H1 (cell line): ENCODE results near the gene SLC27A6. TPM values are rescaled to one million over a fixed set of nuclear protein-coding genes. Genes with fewer than 3 reads are reported as not detected.
A peak's percentile ranks its signal among the peaks of the same experiment; 100 is the strongest.

Experiments used
- CTCF ChIA-PET: fragments of 300-600 bp; sonication (Branson Sonifier 250); formaldehyde crosslinking; loops from one replicate; lab custom pipeline; 2021; ENCODE audit not compliant: partially characterized antibody; lab: Charles Lee
- POLR2A ChIA-PET: fragments of 300-600 bp; sonication (Branson Sonifier 250); formaldehyde crosslinking; loops from one replicate; lab custom pipeline; 2021; ENCODE audit warnings: inconsistent platforms; ENCODE audit not compliant: partially characterized antibody; lab: Charles Lee
- DNase-seq, 2 experiments: peaks; one replicate each; pipeline versions ENCODE4 v3.0.0 to v3.0.0-alpha.2; 2010 to 2022; ENCODE audit warnings: low spot score in 2 of 2, low read depth in 1 of 2, mixed read lengths in 1 of 2
- FAIRE-seq: peaks from 2 replicates; lab custom pipeline; 2011; peaks lifted over from hg19 to GRCh38; lab: Jason Lieb, UNC
- H2AFZ ChIP-seq: 2 replicates; pipeline ENCODE4 v1.8.1; 2012; ENCODE audit warnings: low read length, inconsistent platforms
- H2AK5ac ChIP-seq: 2 replicates; pipeline ENCODE4 v1.6.1; 2013; ENCODE audit warnings: low read depth, low read length
- H2BK120ac ChIP-seq: replicated peaks from 2 replicates; pipeline ENCODE3; 2013; ENCODE audit warnings: low read depth, low read length, inconsistent platforms
- H2BK12ac ChIP-seq: 2 replicates; pipeline ENCODE4 v1.6.1; 2013; ENCODE audit warnings: low read depth, low read length
- H2BK15ac ChIP-seq: 2 replicates; pipeline ENCODE4 v1.6.1; 2013; ENCODE audit warnings: low read length
- H2BK20ac ChIP-seq: 2 replicates; pipeline ENCODE4 v1.6.1; 2013; ENCODE audit warnings: low read length
- H2BK5ac ChIP-seq: 2 replicates; pipeline ENCODE4 v1.6.1; 2013; ENCODE audit warnings: low read depth, low read length
- H3K14ac ChIP-seq: 2 replicates; pipeline ENCODE4 v1.6.1; 2013; ENCODE audit warnings: inconsistent platforms; ENCODE audit not compliant: insufficient read length
- H3K18ac ChIP-seq: 2 replicates; pipeline ENCODE4 v1.6.1; 2013; ENCODE audit warnings: low read length; ENCODE audit errors: extremely low read depth
- H3K23ac ChIP-seq: 2 replicates; pipeline ENCODE4 v1.6.1; 2013; ENCODE audit warnings: inconsistent platforms; ENCODE audit not compliant: insufficient read length
- H3K23me2 ChIP-seq: 2 replicates; pipeline ENCODE4 v1.6.1; 2013; ENCODE audit warnings: low read depth, low read length
- H3K27ac ChIP-seq: 2 replicates; pipeline ENCODE4 v1.6.1; 2011; ENCODE audit warnings: low read depth, low read length, inconsistent platforms
- H3K27me3 ChIP-seq, 4 experiments: replicated peaks in 1 of 4; 1 replicate in 1 of 4; 2 replicates in 3 of 4; pipeline versions ENCODE4 v1.6.1 to v1.8.1; 2011 to 2013; ENCODE audit warnings: low read length in 3 of 4, mild to moderate bottlenecking in 3 of 4, inconsistent platforms in 2 of 4, mixed read lengths in 2 of 4, moderate library complexity in 1 of 4; ENCODE audit not compliant: control insufficient read depth in 3 of 4, insufficient read depth in 3 of 4; ENCODE audit errors: extremely low read depth in 1 of 4
- H3K36me3 ChIP-seq, 4 experiments: 2 replicates each; pipeline versions ENCODE4 v1.6.1 to v1.8.1; 2011 to 2013; ENCODE audit warnings: mild to moderate bottlenecking in 4 of 4, low read length in 3 of 4, moderate library complexity in 2 of 4, control low read depth in 1 of 4, inconsistent platforms in 1 of 4; ENCODE audit not compliant: insufficient read depth in 4 of 4, control insufficient read depth in 2 of 4
- H3K4ac ChIP-seq: replicated peaks from 2 replicates; pipeline ENCODE3; 2013; ENCODE audit warnings: low read length, low read depth, mixed read lengths, inconsistent platforms; ENCODE audit not compliant: insufficient read length
- H3K4me1 ChIP-seq, 4 experiments: replicated peaks in 1 of 4; 1 replicate in 1 of 4; 2 replicates in 3 of 4; pipeline versions ENCODE4 v1.6.1 to v1.8.1; 2011 to 2013; ENCODE audit warnings: low read length in 3 of 4, inconsistent platforms in 2 of 4, mixed read lengths in 1 of 4; ENCODE audit not compliant: insufficient read depth in 4 of 4, control insufficient read depth in 3 of 4
- H3K4me2 ChIP-seq, 2 experiments: 2 replicates each; pipeline versions ENCODE4 v1.6.1 to v1.8.1; 2011 to 2013; ENCODE audit warnings: low read depth in 2 of 2, low read length in 2 of 2, control low read depth in 1 of 2, inconsistent platforms in 1 of 2, mild to moderate bottlenecking in 1 of 2; ENCODE audit not compliant: insufficient read depth in 1 of 2
- H3K4me3 ChIP-seq, 4 experiments: fragments of 200-600, 300-600 bp in 1 of 4; sonication (generic), shearing (Covaris generic), sonication (Bioruptor Twin) in 1 of 4; 2 replicates each; pipeline versions ENCODE4 v1.5.1 to v1.8.1; 2011 to 2016; ENCODE audit warnings: low read length in 4 of 4, low read depth in 3 of 4, control low read depth in 2 of 4, inconsistent platforms in 2 of 4, mild to moderate bottlenecking in 2 of 4, mixed read lengths in 1 of 4, moderate library complexity in 1 of 4; ENCODE audit not compliant: insufficient read depth in 2 of 4; ENCODE audit errors: extremely low read depth in 1 of 4
- H3K56ac ChIP-seq: replicated peaks from 2 replicates; pipeline ENCODE3; 2013; ENCODE audit warnings: low read depth, mild to moderate bottlenecking, mixed read lengths, low read length, inconsistent platforms; ENCODE audit not compliant: insufficient read length
- H3K79me1 ChIP-seq: 2 replicates; pipeline ENCODE4 v1.6.1; 2013; ENCODE audit warnings: low read depth, low read length, control low read depth
- H3K79me2 ChIP-seq, 2 experiments: 2 replicates each; pipeline versions ENCODE4 v1.6.1 to v1.8.1; 2012 to 2013; ENCODE audit warnings: low read length in 2 of 2, mild to moderate bottlenecking in 2 of 2, inconsistent platforms in 1 of 2; ENCODE audit not compliant: insufficient read depth in 2 of 2, control insufficient read depth in 1 of 2
- H3K9ac ChIP-seq, 4 experiments: replicated peaks in 1 of 4; 1 replicate in 1 of 4; 2 replicates in 3 of 4; pipeline versions ENCODE4 v1.6.1 to v1.8.1; 2011 to 2013; ENCODE audit warnings: low read depth in 3 of 4, low read length in 3 of 4, control low read depth in 2 of 4, mild to moderate bottlenecking in 2 of 4, moderate library complexity in 2 of 4, inconsistent platforms in 1 of 4; ENCODE audit errors: extremely low read depth in 1 of 4
- H3K9me3 ChIP-seq, 2 experiments: 2 replicates each; pipeline versions ENCODE4 v1.6.1 to v1.8.1; 2012 to 2013; ENCODE audit warnings: mild to moderate bottlenecking in 2 of 2, moderate library complexity in 2 of 2, control low read depth in 1 of 2, inconsistent platforms in 1 of 2, low read depth in 1 of 2, low read length in 1 of 2, mixed read lengths in 1 of 2; ENCODE audit not compliant: insufficient read depth in 2 of 2
- H4K20me1 ChIP-seq, 2 experiments: replicated peaks in 1 of 2; 2 replicates each; pipeline versions ENCODE3 to v1.8.1; 2011 to 2013; ENCODE audit warnings: inconsistent platforms in 2 of 2, low read length in 2 of 2, mild to moderate bottlenecking in 1 of 2; ENCODE audit not compliant: insufficient read depth in 2 of 2, control insufficient read depth in 1 of 2
- H4K5ac ChIP-seq: 2 replicates; pipeline ENCODE4 v1.6.1; 2013; ENCODE audit warnings: low read length, low read depth, mixed read lengths, inconsistent platforms; ENCODE audit not compliant: insufficient read length
- H4K8ac ChIP-seq: 2 replicates; pipeline ENCODE4 v1.8.0; 2013; ENCODE audit warnings: mild to moderate bottlenecking, moderate library complexity, low read length, inconsistent platforms; ENCODE audit not compliant: insufficient read depth; ENCODE audit errors: extremely low read depth
- H4K91ac ChIP-seq: replicated peaks from 2 replicates; pipeline ENCODE3; 2013; ENCODE audit warnings: low read length, mixed read lengths, inconsistent platforms; ENCODE audit not compliant: insufficient read length
- BACH1 ChIP-seq: IDR thresholded peaks from 2 replicates; pipeline ENCODE4 v1.6.1; 2012; ENCODE audit warnings: low read length, improper control_type of control experiment
- EP300 ChIP-seq, 2 experiments: IDR thresholded peaks; 1 replicate in 1 of 2; 2 replicates in 1 of 2; pipeline ENCODE4 v1.6.1; 2011 to 2012; ENCODE audit warnings: low read depth in 2 of 2, low read length in 2 of 2, mild to moderate bottlenecking in 2 of 2, borderline replicate concordance in 1 of 2, inconsistent platforms in 1 of 2, moderate library complexity in 1 of 2
- HDAC6 ChIP-seq: IDR thresholded peaks from one replicate; pipeline ENCODE4 v1.7.1; 2012; ENCODE audit warnings: low read depth, mild to moderate bottlenecking, inconsistent platforms, low read length, moderate library complexity
- MAFK ChIP-seq: IDR thresholded peaks from 2 replicates; pipeline ENCODE4 v1.6.1; 2012; ENCODE audit warnings: low read depth, mild to moderate bottlenecking, improper control_type of control experiment, low read length
- POU5F1 ChIP-seq: IDR thresholded peaks from 2 replicates; pipeline ENCODE4 v1.6.1; 2011; ENCODE audit warnings: low read depth, mild to moderate bottlenecking, low read length, moderate library complexity
- RAD21 ChIP-seq, 2 experiments: IDR thresholded peaks in 1 of 2; conservative IDR thresholded peaks in 1 of 2; 2 replicates each; pipeline ENCODE4 v1.6.1; 2011; ENCODE audit warnings: low read depth in 2 of 2, low read length in 2 of 2, improper control_type of control experiment in 1 of 2, inconsistent platforms in 1 of 2, mild to moderate bottlenecking in 1 of 2, moderate library complexity in 1 of 2
- RBBP5 ChIP-seq: IDR thresholded peaks from 2 replicates; pipeline ENCODE4 v1.7.1; 2012; ENCODE audit warnings: low read depth, mild to moderate bottlenecking, inconsistent platforms, low read length, moderate library complexity, borderline replicate concordance
- TAF1 ChIP-seq: IDR thresholded peaks from 2 replicates; pipeline ENCODE4 v1.6.1; 2011; ENCODE audit warnings: mild to moderate bottlenecking, low read depth, low read length
- WGBS, 2 experiments: shearing (Covaris generic) in 1 of 2; methylation state at CpG; one replicate each; pipeline versions ENCODE4 v1.1.6 to v1.1.7; 2013 to 2015; ENCODE audit warnings: low lambda C conversion rate in 2 of 2, mixed read lengths in 2 of 2, inconsistent platforms in 1 of 2, low coverage in 1 of 2, missing lambda C conversion rate in 1 of 2; ENCODE audit not compliant: insufficient replicate concordance in 2 of 2, insufficient coverage in 1 of 2, insufficient read length in 1 of 2; ENCODE audit errors: extremely low coverage in 1 of 2, missing lambda C conversion rate in 1 of 2; 5-methylcytosine and 5-hydroxymethylcytosine counted together
- long read RNA-seq, 2 experiments: library from RNA in 1 of 2; library from capped mRNA in 1 of 2; stranded (forward); transcript quantifications; one replicate each; pipeline ENCODE4 v2.0.0, GENCODE V29; 2021; ENCODE audit warnings: inconsistent platforms in 1 of 2
- polyA minus RNA-seq, 3 experiments: library from RNA; depleted of rRNA, polyadenylated mRNA; stranded (reverse); fragments of >200 nt; gene quantifications; 1 replicate in 2 of 3; 2 replicates in 1 of 3; pipeline ENCODE4 v1.2.3, GENCODE V29; 2011
- polyA plus RNA-seq, 7 experiments: library from polyadenylated mRNA; depleted of rRNA in 3 of 7; stranded (reverse) in 5 of 7; unstranded in 2 of 7; fragments of >200 nt in 5 of 7; fragments of 200-250 nt in 2 of 7; gene quantifications; 1 replicate in 5 of 7; 2 replicates in 1 of 7; 4 replicates in 1 of 7; pipeline versions ENCODE4 v1.2.1 to v1.2.3, GENCODE V29; 2011 to 2013; ENCODE audit warnings: missing spikeins in 2 of 7, mixed read lengths in 2 of 7
- total RNA-seq: library from RNA; stranded (reverse); fragmentation: NEBNext Ultra II Directional; extraction: Animal tissue kit (Norgen Biotek cat#: 25700); gene quantifications from 2 replicates; pipeline ENCODE4 v1.2.1, GENCODE V29; 2021

Gene SLC27A6
- total RNA-seq (4.0 and 4.5 TPM in 2 replicates), polyA plus RNA-seq (2011; rRNA removed) (1.7 and 4.7 TPM in 2 replicates), polyA minus RNA-seq (2011; rRNA and poly(A)+ RNA removed) (3.3 and 4.9 TPM in 2 replicates)
- polyA plus RNA-seq (2011; cell fraction: cytosol; rRNA removed): 2.6 TPM
- polyA plus RNA-seq (2011; cell fraction: nucleus; rRNA removed): 2.2 TPM
- 3.8 to 5.1 TPM (median 4.2 TPM) in 4 replicates for polyA plus RNA-seq (2012, experiment 1 of 2)
- 0.76 TPM for polyA plus RNA-seq (2012, experiment 2 of 2)
- polyA plus RNA-seq (2013, experiment 1 of 2): 4.6 TPM
- 5.1 TPM for polyA plus RNA-seq (2013, experiment 2 of 2)
- 1.2 TPM for polyA minus RNA-seq (2011; cell fraction: cytosol; rRNA and poly(A)+ RNA removed)
- 5.6 TPM for polyA minus RNA-seq (2011; cell fraction: nucleus; rRNA and poly(A)+ RNA removed)
- long read RNA-seq, experiment 1, partial matches to known transcripts: 0 of 4 reads
- long read RNA-seq, experiment 1, other reads (novel, unspliced or antisense): 1 of 4 reads
- long read RNA-seq, experiment 2, partial matches to known transcripts: 0 of 5 reads
- long read RNA-seq, experiment 2, other reads (novel, unspliced or antisense): 1 of 5 reads

GRCh38 chr5:128965011-128965637 is at the start of gene SLC27A6:
Gene SLC27A6, plus strand, starts transcription at chr5:128965488. Its CDS starts 650 bp downstream, at chr5:128966138.
- POLR2A ChIA-PET: interaction anchor here (0.9 kb wide), 1 partner anchor 130 kb away, joined by 3 read pairs; the partner anchor contains the start of gene ISOC1
- Histone ChIP-seq H4K8ac (peak within 1 kb of the TSS; percentile 89), H3K4me2 (peak within 1 kb of the TSS; percentile 87), H3K18ac (peak within 1 kb of the TSS; percentile 48), H4K20me1 (no peaks in the 10 kb centered on the region), H3K79me1 (no peaks in the 10 kb centered on the region), H3K23me2 (peaks cover 7% of the 10 kb centered on the region), H3K14ac (no peak within 1 kb of the TSS), H2BK15ac (no peak within 1 kb of the TSS), H2BK120ac (no peak within 1 kb of the TSS), H2AFZ (peak within 1 kb of the TSS; percentile 92), H3K27ac (no peak within 1 kb of the TSS), H2BK12ac (peak within 1 kb of the TSS; percentile 92), H2AK5ac (no peak within 1 kb of the TSS), H3K4me3 (peak within 1 kb of the TSS; percentile 61 to 81 (median 73)), H2BK20ac (no peak within 1 kb of the TSS), H3K79me2 (no peaks in the 10 kb centered on the region), H3K4me1 (peaks cover 0 to 4% (median 1%) of the 10 kb centered on the region in 4 experiments; a peak in 3 of 7 replicates), H3K9me3 (no peaks in the 10 kb centered on the region), H4K5ac (no peak within 1 kb of the TSS), H3K36me3 (no peaks in the 10 kb centered on the region; a peak in 1 of 8 replicates), H3K9ac (peak within 1 kb of the TSS; percentile 31 to 78 (median 58); a peak in 4 of 7 replicates), H3K27me3 (peaks cover 0 to 16% (median 11%) of the 10 kb centered on the region in 4 experiments; a peak in 5 of 7 replicates), H4K91ac (peak within 1 kb of the TSS; percentile 73), H3K56ac (no peak within 1 kb of the TSS), H3K23ac (no peak within 1 kb of the TSS), H3K4ac (peak within 1 kb of the TSS; percentile 67), H2BK5ac (peak within 1 kb of the TSS; percentile 83; the same call in 1 of the 2 replicates)
- no peak for FAIRE-seq
- CTCF ChIA-PET: interaction anchor here (0.6 to 2.0 kb wide), 9 partner anchors 10 to 150 kb away, joined by 3 to 5 read pairs (median 4); partner anchors contain the start of gene ISOC1
- WGBS, 2 experiments: 1% methylated on average over 27 of the region's 51 CpGs; no CpG with 5 or more reads in 1 of the 2 experiments
- peak in 1 of 2 experiments; percentile 82 for DNase-seq
- no peak for TF ChIP-seq POU5F1
- 0 out of 4 replicates have a peak, but pooled peaks have one; percentile 2 to 8 for TF ChIP-seq RAD21 (IDR thresholded peaks at IDR 0.05 in 1 of 2, conservative IDR thresholded peaks at IDR 0.05 in 1 of 2; ENCODE audit: low read depth in 2 of 2, low read length in 2 of 2)
- no peak for TF ChIP-seq EP300 (IDR thresholded peaks at IDR 0.05; ENCODE audit: borderline replicate concordance in 1 of 2, low read depth in 2 of 2, low read length in 2 of 2)
- TF ChIP-seq MAFK: no peak
- TF ChIP-seq HDAC6: no peak
- 0 out of 2 replicates have a peak, but pooled peaks have one; percentile 24 for TF ChIP-seq TAF1
- 0 out of 2 replicates have a peak, but pooled peaks have one; percentile 26 for TF ChIP-seq BACH1
- no peak for TF ChIP-seq RBBP5
